Measurements from ENCODE around the gene PASD1.
"Not testable (repeated sequence)": the region's sequence is repeated elsewhere in the genome, so short reads cannot be mapped to it uniquely, and the experiment has no call there.

Gene PASD1, protein sequence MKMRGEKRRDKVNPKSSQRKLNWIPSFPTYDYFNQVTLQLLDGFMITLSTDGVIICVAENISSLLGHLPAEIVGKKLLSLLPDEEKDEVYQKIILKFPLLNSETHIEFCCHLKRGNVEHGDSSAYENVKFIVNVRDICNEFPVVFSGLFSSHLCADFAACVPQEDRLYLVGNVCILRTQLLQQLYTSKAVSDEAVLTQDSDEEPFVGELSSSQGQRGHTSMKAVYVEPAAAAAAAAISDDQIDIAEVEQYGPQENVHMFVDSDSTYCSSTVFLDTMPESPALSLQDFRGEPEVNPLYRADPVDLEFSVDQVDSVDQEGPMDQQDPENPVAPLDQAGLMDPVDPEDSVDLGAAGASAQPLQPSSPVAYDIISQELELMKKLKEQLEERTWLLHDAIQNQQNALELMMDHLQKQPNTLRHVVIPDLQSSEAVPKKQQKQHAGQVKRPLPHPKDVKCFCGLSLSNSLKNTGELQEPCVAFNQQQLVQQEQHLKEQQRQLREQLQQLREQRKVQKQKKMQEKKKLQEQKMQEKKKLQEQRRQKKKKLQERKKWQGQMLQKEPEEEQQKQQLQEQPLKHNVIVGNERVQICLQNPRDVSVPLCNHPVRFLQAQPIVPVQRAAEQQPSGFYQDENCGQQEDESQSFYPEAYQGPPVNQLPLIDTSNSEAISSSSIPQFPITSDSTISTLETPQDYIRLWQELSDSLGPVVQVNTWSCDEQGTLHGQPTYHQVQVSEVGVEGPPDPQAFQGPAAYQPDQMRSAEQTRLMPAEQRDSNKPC

DNA sequence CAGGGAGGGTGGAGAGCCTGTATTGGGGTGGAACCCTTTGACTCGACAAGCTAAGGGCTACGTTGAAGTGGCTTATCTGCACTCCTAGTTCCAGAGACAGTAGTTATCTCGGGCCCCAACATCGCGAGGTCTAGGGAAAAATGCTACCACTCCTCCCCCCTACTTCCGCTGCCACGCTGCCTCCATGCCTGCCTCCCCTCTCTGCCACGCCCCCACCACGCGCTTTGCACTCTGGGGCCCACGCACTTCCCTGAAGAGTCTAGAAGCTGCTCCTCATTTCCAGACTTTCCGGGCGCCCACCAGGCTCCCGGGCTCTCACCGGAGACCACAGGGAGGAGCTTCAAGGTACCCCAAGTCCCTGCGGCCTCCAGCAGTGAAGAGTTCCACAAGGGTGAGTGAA is at the start of gene PASD1:
Gene PASD1, plus strand, starts transcription at position 227 of the 400 bp plus-strand sequence. CDS start 37,879 bp downstream, outside the sequence.
- no peak for DNase-seq

DNA sequence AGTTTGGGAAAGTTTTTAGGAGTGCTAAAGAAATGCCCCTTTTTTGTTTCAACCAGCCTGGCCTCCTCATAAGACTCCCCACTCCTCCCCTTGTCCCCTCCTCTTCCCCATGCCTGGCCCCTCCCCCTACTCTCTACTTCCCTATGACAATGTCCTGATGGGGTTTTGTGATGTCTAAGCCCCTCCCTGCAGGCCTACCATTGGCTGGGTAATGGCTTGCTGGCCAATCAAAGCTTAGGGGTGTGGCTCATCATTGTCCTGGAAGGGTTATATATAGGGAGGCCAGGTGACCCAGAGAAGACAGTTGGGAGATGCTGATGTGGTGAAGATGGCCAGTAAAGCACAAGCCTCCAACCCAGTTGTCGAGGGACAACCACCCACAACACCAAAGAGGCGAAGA is 48.2 kb upstream of the PASD1 start:
- DNase-seq, result no peak

GRCh38 chrX:151516538-151517187 is 46.8 kb upstream of the PASD1 start:
- DNase-seq, result no peak

GRCh38 chrX:151517421-151517820 is 46.1 kb upstream of the PASD1 start:
- DNase-seq, result no peak

DNA sequence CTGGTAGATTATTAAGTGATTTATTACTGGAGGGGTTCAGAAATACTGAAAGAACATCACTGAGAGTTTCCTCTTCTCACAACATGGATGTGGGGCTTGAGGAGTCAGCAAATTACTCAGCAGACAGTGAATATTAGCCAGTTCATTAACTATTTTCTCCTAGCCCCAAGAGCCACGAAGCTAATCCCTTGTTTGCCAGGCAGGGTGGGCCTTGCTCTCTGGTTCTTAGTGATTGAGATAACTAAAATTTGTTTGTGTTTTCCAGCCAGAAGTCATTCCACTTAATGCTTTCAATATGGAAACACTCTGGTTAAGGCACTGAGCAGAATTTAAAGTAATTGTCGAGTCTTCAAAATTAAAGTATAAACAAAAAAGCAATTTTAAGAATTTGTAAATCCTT is 40.1 kb upstream of the PASD1 start:
- DNase-seq, result no peak

DNA sequence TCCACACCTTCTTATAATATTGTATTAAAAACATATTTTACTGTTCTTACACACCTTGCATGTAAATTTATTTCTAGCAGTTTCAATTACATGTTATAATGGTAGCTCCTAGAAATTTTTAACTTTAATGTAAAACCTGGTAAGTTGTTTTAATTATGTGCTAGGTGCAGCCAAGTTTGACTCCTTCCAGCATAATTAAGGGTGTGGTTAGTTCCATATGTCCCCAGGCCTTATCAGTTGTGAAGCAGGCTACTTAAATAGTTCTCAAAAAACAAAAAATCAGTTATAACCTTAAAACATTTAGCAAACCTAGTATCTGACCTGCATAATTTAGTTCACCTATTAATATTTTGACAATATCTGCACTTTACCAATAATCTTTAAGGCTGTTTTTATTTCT is 26.9 kb upstream of the PASD1 start:
- no peak for DNase-seq

GRCh38 chrX:151537572-151537971 is 25.9 kb upstream of the PASD1 start:
- DNase-seq, result no peak

GRCh38 chrX:151538190-151539122 is 25.0 kb upstream of the PASD1 start:
- DNase-seq, result no peak

DNA sequence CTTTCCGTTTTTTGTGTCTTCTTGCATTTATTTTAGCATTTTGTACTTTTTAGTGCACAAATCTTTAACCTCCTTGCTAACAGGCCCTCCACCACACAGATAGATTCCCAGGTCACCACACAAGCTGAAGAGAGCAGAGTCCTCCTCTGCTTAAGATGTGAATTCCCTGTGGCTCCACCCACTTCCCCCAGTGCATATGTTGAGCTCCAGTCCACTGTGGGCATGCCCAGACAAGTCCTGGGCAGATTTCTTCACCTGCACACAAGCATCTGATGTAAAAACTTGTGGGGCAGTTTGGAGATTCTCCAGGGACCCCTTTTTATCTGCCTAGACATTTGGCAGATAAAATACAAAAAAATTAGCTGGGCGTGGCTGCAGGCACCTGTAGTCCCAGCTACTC is 19.8 kb upstream of the PASD1 start:
- DNase-seq, result no peak

GRCh38 chrX:151546226-151546625 is 17.2 kb upstream of the PASD1 start:
- not testable (repeated sequence) for DNase-seq

- DNase-seq, result not testable (repeated sequence)
Observed at GRCh38 chrX:151551176-151551575, 12.3 kb upstream of the PASD1 start.

DNA sequence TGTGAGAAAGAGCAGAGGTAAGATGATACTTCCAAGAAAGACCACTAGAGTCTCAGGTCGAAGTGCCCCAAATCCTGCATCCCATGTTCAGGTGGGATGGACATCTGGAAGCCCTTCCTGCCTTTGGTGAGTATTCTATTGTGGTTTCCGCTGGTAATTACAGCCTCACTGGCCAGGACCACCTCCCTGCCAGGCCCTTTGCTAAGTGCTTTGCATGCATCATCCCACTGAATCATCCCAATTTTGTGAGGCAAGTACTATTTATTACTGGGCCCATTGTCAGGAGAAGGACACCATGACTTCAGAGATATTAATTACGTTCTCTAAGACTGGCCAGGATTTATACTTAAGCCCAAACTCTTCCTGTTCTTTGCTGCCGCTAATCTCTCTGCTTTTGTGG is 10.7 kb upstream of the PASD1 start:
- DNase-seq, result no peak

DNA sequence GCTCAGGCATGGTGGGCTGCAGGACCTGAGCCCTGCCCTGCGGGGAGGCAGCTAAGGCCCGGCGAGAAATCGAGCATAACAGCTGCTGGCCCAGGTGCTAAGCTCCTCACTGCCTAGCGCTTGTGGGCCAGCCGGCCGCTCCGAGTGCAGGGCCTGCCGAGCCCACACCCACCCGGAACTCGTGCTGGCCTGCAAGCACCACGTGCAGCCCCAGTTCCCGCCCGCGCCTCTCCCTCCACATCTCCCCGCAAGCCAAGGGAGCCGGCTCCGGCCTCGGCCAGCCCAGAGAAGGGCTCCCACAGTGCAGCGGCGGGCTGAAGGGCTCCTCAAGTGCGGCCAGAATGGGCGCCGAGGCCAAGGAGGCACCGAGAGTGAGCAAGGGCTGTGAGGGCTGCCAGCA is 8.2 kb upstream of the PASD1 start:
- not testable (repeated sequence) for DNase-seq

DNA sequence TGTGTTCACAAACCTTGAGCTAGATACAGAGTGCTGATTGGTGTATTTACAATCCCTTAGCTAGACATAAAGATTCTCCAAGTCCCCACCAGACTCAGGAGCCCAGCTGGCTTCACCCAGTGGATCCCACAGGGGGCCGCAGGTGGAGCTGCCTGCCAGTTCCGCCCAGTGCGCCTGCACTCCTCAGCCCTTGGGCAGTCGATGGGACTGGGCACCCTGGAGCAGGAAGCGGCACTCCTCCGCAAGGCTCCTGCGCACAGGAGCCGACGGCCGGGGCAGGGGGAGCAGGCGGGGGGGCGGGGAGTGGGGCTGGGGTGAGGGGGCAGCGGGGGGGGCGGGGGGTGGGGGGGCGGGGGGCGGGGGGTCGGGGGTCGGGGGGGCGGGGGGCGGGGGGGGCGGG is 990 bp upstream of the PASD1 start:
- DNase-seq, result not testable (repeated sequence)

- not testable (repeated sequence) for DNase-seq
Observed at GRCh38 chrX:151563003-151563402, 472 bp upstream of the PASD1 start.

GRCh38 chrX:151564035-151564434 is 560 bp downstream of the PASD1 start:
- no peak for DNase-seq

DNA sequence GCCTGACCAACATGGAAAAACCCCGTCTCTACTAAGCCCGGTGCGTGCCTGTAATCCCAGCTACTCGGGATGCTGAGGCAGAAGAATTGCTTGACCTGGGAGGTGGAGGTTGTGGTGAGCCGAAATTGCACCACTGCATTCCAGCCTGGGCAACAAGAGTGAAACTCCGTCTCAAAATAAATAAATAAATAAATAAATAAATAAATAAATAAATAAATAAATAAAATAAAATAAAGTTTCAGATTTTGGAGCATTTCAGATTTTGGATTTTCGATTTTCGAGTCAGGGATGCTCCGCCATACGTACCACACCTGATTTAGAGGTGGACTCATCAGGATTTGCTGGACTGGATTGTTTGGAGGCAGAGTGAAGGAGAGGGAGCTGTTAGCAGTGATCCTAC is 3.4 kb downstream of the PASD1 start:
- DNase-seq, result not testable (repeated sequence)

DNA sequence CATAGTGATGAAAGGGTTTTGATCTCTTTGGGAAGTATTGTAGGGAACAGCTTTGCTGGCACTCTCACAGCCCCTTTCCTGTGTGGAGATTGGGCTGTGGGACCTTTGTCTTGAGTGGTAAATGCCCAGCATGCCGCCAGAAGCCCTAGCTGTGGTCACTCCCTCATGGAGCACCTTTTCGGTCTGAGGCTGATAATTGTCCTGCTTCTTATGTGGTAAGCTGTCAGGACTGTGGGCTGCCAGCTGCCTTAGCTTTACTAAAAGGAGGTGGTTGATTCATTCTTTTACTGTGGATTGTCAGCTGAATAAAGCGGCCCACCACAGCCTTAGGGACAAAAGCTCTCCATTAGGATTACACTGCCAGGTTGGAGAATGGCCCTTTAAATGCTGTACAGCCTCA is 7.1 kb downstream of the PASD1 start:
- DNase-seq, result no peak

DNA sequence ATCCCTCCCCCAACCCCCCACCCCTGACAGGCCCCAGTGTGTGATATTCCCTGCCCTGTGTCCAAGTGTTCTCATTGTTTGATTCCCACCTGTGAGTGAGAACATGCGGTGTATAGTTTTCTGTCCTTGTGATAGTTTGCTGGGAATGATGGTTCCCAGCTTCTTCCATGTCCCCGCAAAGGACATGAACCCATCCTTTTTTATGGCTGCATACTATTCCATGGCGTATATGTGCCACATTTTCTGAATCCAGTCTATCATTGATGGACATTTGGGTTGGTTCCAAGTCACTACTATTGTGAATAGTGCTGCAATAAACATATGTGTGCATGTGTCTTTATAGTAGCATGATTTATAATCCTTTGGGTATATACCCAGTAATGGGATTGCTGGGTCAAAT is 29.9 kb downstream of the PASD1 start:
- DNase-seq, result not testable (repeated sequence)

GRCh38 chrX:151596282-151596681 is 32.8 kb downstream of the PASD1 start:
- DNase-seq, result no peak

- no peak for DNase-seq
Observed at GRCh38 chrX:151604931-151605330, 41.5 kb downstream of the PASD1 start.

DNA sequence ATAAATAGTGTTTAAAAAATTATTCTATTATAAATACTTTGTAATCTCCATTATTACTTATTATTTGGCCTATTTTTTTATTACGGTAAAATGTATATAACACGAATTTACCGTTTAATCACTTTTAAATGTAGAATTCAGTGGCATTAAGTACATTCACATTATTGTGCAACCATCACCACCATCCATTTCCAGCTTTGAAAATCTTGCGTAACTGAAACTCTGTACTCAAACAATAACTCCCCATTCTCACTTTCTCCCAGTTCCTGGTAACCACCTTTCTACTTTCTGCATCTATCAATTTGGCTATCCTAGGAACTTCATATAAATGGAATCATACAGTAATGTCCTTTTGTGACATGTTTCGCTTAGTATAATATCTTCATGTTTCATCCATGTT is 45.7 kb downstream of the PASD1 start:
- DNase-seq, result no peak

DNA sequence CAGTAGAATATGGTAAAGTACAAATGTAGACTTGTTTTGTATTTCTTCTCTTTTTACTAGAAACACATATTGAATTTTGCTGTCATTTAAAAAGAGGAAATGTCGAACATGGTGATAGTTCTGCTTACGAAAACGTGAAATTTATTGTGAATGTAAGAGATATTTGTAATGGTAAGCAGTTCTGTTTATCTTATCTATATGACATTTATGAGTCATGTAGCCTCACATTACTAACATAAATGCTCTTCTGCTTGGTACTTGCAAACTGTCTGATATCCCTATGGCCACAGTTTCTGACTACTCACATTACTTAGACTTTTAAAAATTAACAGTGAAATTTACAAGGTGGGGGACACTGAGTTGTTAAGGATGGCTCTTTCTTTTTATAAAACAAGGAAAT is 57.9 kb downstream of the PASD1 start:
- DNase-seq, result no peak
